HG02885 (cell line): Measurements from ENCODE around the gene NUMBL.

Source experiments
- ATAC-seq: cut with Tn5 transposase; IDR thresholded peaks from one replicate; pipeline ENCODE4 v1.9.1; 2021; ENCODE audit warnings: mild to moderate bottlenecking; ENCODE audit not compliant: unreplicated experiment, poor library complexity

NUMBL gene

GRCh38 chr19:40716482-40717324, 26.3 kb upstream of the NUMBL start, which contains the start of the genes COQ8B and ITPKC:
TSS of gene COQ8B (minus strand) at chr19:40716886. CDS start at chr19:40714632, 2,254 bp downstream.
TSS of gene ITPKC (plus strand) at chr19:40717112. CDS start at chr19:40717136, 24 bp downstream.
- peak; percentile 75 for ATAC-seq

- no peak for ATAC-seq
These were observed 25.6 kb upstream of the NUMBL start for GRCh38 chr19:40716031-40716481.

- ATAC-seq: peak; percentile 67
These were observed 24.2 kb upstream of the NUMBL start for GRCh38 chr19:40714441-40715299.

- no peak for ATAC-seq
These were observed 23.5 kb upstream of the NUMBL start for GRCh38 chr19:40713939-40714338.

GRCh38 chr19:40709817-40710216, 19.4 kb upstream of the NUMBL start:
- no peak for ATAC-seq

GRCh38 chr19:40707615-40708014, 17.2 kb upstream of the NUMBL start:
- ATAC-seq: no peak

GRCh38 chr19:40705950-40706619, 15.6 kb upstream of the NUMBL start:
- ATAC-seq: no peak

- ATAC-seq: no peak
These were observed 14.9 kb upstream of the NUMBL start for GRCh38 chr19:40705362-40705651.

GRCh38 chr19:40704491-40705361, 14.3 kb upstream of the NUMBL start:
- no peak for ATAC-seq

GRCh38 chr19:40703029-40703755, 12.7 kb upstream of the NUMBL start:
- no peak for ATAC-seq

- ATAC-seq: no peak
These were observed 12.0 kb upstream of the NUMBL start for GRCh38 chr19:40702337-40703012.

GRCh38 chr19:40701758-40702157, 11.3 kb upstream of the NUMBL start:
- no peak for ATAC-seq

- no peak for ATAC-seq
These were observed 9.6 kb upstream of the NUMBL start for GRCh38 chr19:40700083-40700482.

GRCh38 chr19:40697007-40697406, 6.6 kb upstream of the NUMBL start:
- ATAC-seq: no peak

GRCh38 chr19:40695881-40696280, 5.4 kb upstream of the NUMBL start:
- ATAC-seq: no peak

GRCh38 chr19:40693896-40694295, 3.4 kb upstream of the NUMBL start:
- ATAC-seq: no peak

GRCh38 chr19:40693150-40693788, 2.8 kb upstream of the NUMBL start:
- ATAC-seq: no peak

- no peak for ATAC-seq
These were observed 1.7 kb upstream of the NUMBL start for GRCh38 chr19:40692212-40692551.
